Naive thymus-derived CD4-positive, alpha-beta T cell (primary cell): ENCODE results near the gene TNFRSF13B. TPM values are rescaled to one million over a fixed set of nuclear protein-coding genes. Genes with fewer than 3 reads are reported as not detected.
"Not testable (repeated sequence)": the region's sequence is repeated elsewhere in the genome, so short reads cannot be mapped to it uniquely, and the experiment has no call there.

Experiments used
- ATAC-seq: fragments of 150-1000 bp; cut with Tn5 transposase; 2 replicates; pipeline ENCODE4 v1.10.0; 2021; ENCODE audit warnings: mild to moderate bottlenecking, moderate library complexity
- CTCF ChIA-PET: fragments of 350-600 bp; sonication (Branson Sonifier 250); formaldehyde crosslinking; loops from one replicate; lab custom pipeline; 2021; ENCODE audit warnings: antibody characterized with exemption; lab: Charles Lee
- POLR2A ChIA-PET: fragments of 350-600 bp; sonication (Branson Sonifier 250); formaldehyde crosslinking; loops from one replicate; lab custom pipeline; 2021; ENCODE audit warnings: antibody characterized with exemption, inconsistent platforms; lab: Charles Lee
- DNase-seq, 9 donors: peaks; one replicate each; pipeline versions ENCODE4 v3.0.0 to v3.0.0-alpha.2; 2020 to 2022; ENCODE audit warnings: mixed read lengths in 1 of 9
- H3K27ac ChIP-seq: one replicate; pipeline ENCODE4 v1.7.0; 2013; ENCODE audit warnings: mild to moderate bottlenecking, low read depth, low read length, moderate library complexity
- H3K27me3 ChIP-seq, 2 donors: one replicate each; pipeline ENCODE4 v1.7.0; 2013; ENCODE audit warnings: low read length in 2 of 2, mild to moderate bottlenecking in 2 of 2, moderate library complexity in 2 of 2; ENCODE audit not compliant: control insufficient read depth in 2 of 2, insufficient read depth in 2 of 2
- H3K36me3 ChIP-seq, 3 experiments: 1 replicate in 2 of 3; 2 replicates in 1 of 3; pipeline ENCODE4 v1.7.0; 2013; ENCODE audit warnings: low read length in 3 of 3, mild to moderate bottlenecking in 3 of 3, moderate library complexity in 1 of 3; ENCODE audit not compliant: insufficient read depth in 3 of 3, control insufficient read depth in 2 of 3
- H3K4me1 ChIP-seq, 2 donors: one replicate each; pipeline ENCODE4 v1.7.0; 2013; ENCODE audit warnings: low read length in 2 of 2, mild to moderate bottlenecking in 2 of 2, moderate library complexity in 1 of 2; ENCODE audit not compliant: control insufficient read depth in 2 of 2, insufficient read depth in 2 of 2
- H3K4me3 ChIP-seq: 2 replicates; pipeline ENCODE4 v1.7.0; 2013; ENCODE audit warnings: mild to moderate bottlenecking, low read length
- H3K9me3 ChIP-seq, 3 experiments: 1 replicate in 2 of 3; 2 replicates in 1 of 3; pipeline ENCODE4 v1.7.0; 2013; ENCODE audit warnings: low read length in 3 of 3; ENCODE audit not compliant: control insufficient read depth in 2 of 3
- H3K27ac Mint-ChIP-seq, 9 donors: one replicate each; pipeline ENCODE4 v1.8.0; 2020 to 2022; ENCODE audit warnings: mixed read lengths in 9 of 9, mild to moderate bottlenecking in 8 of 9, moderate library complexity in 5 of 9, inconsistent platforms in 2 of 9
- H3K27me3 Mint-ChIP-seq, 5 donors: one replicate each; pipeline ENCODE4 v1.8.0; 2021 to 2022; ENCODE audit warnings: mixed read lengths in 5 of 5, mild to moderate bottlenecking in 1 of 5
- H3K36me3 Mint-ChIP-seq, 5 donors: one replicate each; pipeline ENCODE4 v1.8.0; 2020 to 2022; ENCODE audit warnings: mixed read lengths in 5 of 5, mild to moderate bottlenecking in 3 of 5, inconsistent platforms in 1 of 5
- H3K4me1 Mint-ChIP-seq, 7 donors: one replicate each; pipeline ENCODE4 v1.8.0; 2020 to 2022; ENCODE audit warnings: mixed read lengths in 7 of 7, mild to moderate bottlenecking in 3 of 7, inconsistent platforms in 1 of 7
- H3K4me3 Mint-ChIP-seq, 10 donors: one replicate each; pipeline ENCODE4 v1.8.0; 2020 to 2022; ENCODE audit warnings: mild to moderate bottlenecking in 10 of 10, mixed read lengths in 10 of 10, moderate library complexity in 6 of 10, inconsistent platforms in 2 of 10
- H3K9me3 Mint-ChIP-seq, 11 donors: one replicate each; pipeline ENCODE4 v1.8.0; 2020 to 2022; ENCODE audit warnings: mixed read lengths in 11 of 11, mild to moderate bottlenecking in 4 of 11, inconsistent platforms in 1 of 11, moderate library complexity in 1 of 11
- intact Hi-C, 2 donors: fragments of 100-400 bp; cut with micrococcal nuclease; formaldehyde crosslinking; loops; one replicate each; pipeline ENCODE4 v1.15.1; 2023
- polyA plus RNA-seq, 2 donors: library from polyadenylated mRNA; unstranded; fragments of 300-500 nt; fragmentation: Illumina TruSeq; gene quantifications; one replicate each; pipeline ENCODE4 v1.2.3, GENCODE V29; 2021
- total RNA-seq, 6 experiments: library from RNA in 5 of 6; stranded (reverse) in 5 of 6; gene quantifications; 1 replicate in 5 of 6; 2 replicates in 1 of 6; pipeline ENCODE4 v1.2.3 and lab custom pipeline; 2021 to 2026

TNFRSF13B gene
- total and polyA plus RNA-seq, 7 experiments from 2014 or later: 0.21 to 2.4 (median 1.3) TPM; not detected in 3

DNA sequence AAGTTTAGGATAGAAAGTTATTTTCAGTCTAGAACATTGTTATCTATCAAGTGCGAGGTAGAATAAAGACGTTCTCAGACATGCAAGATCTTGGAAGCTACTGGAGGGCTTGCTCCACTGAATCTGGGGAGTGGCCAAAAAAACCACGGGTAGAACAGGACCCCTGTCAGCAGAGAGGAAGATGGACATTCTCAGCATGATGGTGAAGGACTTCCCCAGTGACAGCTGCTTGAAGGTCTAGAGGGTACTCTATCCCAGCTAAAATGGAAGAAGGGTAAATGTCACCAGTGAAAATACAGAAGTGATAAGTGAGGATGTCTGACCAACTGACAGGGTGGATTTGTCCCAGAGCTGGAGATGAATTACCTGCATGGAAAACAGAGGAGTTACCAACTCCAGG, 10.1 kb downstream of the TNFRSF13B start:
- no peaks in the 10 kb centered on the region for H3K36me3 ChIP-seq
- H3K27ac Mint-ChIP-seq: no peak overlapping the region
- POLR2A ChIA-PET: no interaction called here
- H3K9me3 ChIP-seq: no peaks in the 10 kb centered on the region
- no peaks in the 10 kb centered on the region for H3K27me3 ChIP-seq
- no peaks in the 10 kb centered on the region for H3K4me1 ChIP-seq
- peaks cover 0 to 2% (median 0%) of the 10 kb centered on the region in 5 donors for H3K36me3 Mint-ChIP-seq
- H3K9me3 Mint-ChIP-seq: peaks cover 0 to 15% (median 3%) of the 10 kb centered on the region in 11 donors
- CTCF ChIA-PET: interaction anchor here (0.6 kb wide), 1 partner anchor 32 kb away, joined by 3 read pairs; no protein-coding TSS in a partner anchor
- no peak for ATAC-seq
- no peaks in the 10 kb centered on the region for H3K4me1 Mint-ChIP-seq
- peaks cover 0 to 45% (median 4%) of the 10 kb centered on the region in 5 donors for H3K27me3 Mint-ChIP-seq
- no peak overlapping the region for H3K4me3 Mint-ChIP-seq
- intact Hi-C loops: no loop called here
- H3K27ac ChIP-seq: no peak overlapping the region
- no peak for DNase-seq
- H3K4me3 ChIP-seq: no peak overlapping the region

DNA sequence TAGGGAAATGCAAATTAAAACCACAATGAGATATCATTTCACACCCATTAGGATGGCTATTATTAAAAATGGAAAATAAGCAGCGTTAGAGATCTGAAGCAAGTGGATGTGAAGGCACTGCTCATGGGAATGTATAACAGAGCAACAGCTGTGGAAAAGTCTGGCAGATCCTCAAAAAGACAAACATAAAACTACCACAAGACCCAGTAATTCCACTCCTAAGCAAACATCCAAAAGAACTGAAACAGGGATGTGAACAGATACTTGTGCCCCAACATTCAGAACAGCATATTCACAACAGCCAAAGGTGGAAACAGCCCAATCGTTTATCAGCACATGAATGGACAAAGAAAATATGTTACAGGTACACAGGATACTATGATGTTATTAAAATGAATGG, 10.9 kb downstream of the TNFRSF13B start:
- DNase-seq, ATAC-seq, H3K9me3 ChIP-seq, H3K27ac Mint-ChIP-seq, H3K27ac ChIP-seq, H3K4me1 ChIP-seq, intact Hi-C loops, POLR2A ChIA-PET, H3K4me3 ChIP-seq, CTCF ChIA-PET, H3K4me3 Mint-ChIP-seq, H3K36me3 ChIP-seq, H3K36me3 Mint-ChIP-seq, H3K27me3 ChIP-seq, H3K4me1 Mint-ChIP-seq: not testable (repeated sequence)
- Mint-ChIP-seq H3K9me3 (peaks cover 0 to 15% (median 6%) of the 10 kb centered on the region in 11 donors), H3K27me3 (peaks cover 0 to 52% (median 5%) of the 10 kb centered on the region in 5 donors)

DNA sequence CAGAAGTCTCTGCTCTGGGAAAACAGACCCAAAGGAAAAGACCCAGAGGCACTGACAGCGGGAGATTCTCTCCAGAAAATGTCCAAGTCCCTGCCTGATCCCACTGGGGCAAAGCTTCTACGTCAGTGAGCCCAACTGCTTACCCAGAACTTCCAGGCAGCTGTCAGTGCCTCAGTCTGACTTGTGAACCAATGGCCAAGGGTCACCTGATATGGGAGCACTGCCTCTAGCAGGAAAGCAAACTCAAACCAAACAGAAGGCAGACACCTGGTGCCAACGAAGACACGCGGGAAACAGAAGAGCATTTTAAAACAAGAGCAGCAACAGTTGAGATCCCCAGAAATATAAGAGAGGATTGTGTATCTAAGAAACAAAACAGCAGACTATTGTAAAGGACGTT, 16.9 kb downstream of the TNFRSF13B start:
- H3K9me3 ChIP-seq, H3K4me3 ChIP-seq, POLR2A ChIA-PET, H3K27me3 ChIP-seq, intact Hi-C loops, H3K4me1 ChIP-seq, DNase-seq, ATAC-seq, H3K27ac Mint-ChIP-seq, H3K4me3 Mint-ChIP-seq, CTCF ChIA-PET, H3K36me3 ChIP-seq, H3K4me1 Mint-ChIP-seq, H3K27ac ChIP-seq: not testable (repeated sequence)
- Mint-ChIP-seq H3K9me3 (peaks cover 3 to 17% (median 10%) of the 10 kb centered on the region in 11 donors), H3K36me3 (peaks cover 0 to 13% (median 3%) of the 10 kb centered on the region in 5 donors), H3K27me3 (peaks cover 15 to 43% (median 26%) of the 10 kb centered on the region in 5 donors)

DNA sequence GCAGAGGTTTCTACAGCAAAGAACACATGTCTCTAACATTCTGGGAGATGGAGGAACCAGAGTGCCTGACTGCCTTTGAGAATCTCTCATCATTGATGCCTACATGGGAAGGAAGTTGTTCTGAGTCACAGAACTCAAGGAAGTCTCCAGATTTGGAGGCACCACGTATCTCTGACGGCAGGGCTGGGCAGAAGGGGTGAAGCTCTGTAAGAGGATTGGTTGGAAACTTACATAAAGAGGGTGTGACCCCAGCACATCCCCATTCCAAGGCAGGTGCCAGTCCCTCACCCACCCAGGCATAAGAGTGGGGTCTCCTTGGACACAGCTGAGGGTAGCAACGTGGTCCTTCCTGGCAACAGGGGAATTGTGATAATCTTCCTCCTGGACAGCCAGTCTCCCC, 17.4 kb downstream of the TNFRSF13B start:
- POLR2A ChIA-PET: no interaction called here
- CTCF ChIA-PET: no interaction called here
- Mint-ChIP-seq H3K27me3 (peaks cover 15 to 43% (median 26%) of the 10 kb centered on the region in 5 donors), H3K4me1 (peaks cover 0 to 3% (median 0%) of the 10 kb centered on the region in 7 donors), H3K4me3 (no peak overlapping the region), H3K9me3 (peaks cover 3 to 14% (median 8%) of the 10 kb centered on the region in 11 donors), H3K36me3 (peaks cover 0 to 13% (median 3%) of the 10 kb centered on the region in 5 donors), H3K27ac (no peak overlapping the region)
- intact Hi-C loops: no loop called here
- no peaks in the 10 kb centered on the region for H3K27me3 ChIP-seq
- no peak overlapping the region for H3K4me3 ChIP-seq
- H3K9me3 ChIP-seq: no peaks in the 10 kb centered on the region
- H3K27ac ChIP-seq: no peak overlapping the region
- ATAC-seq (no peak), DNase-seq (no peak)
- no peaks in the 10 kb centered on the region for H3K4me1 ChIP-seq
- no peaks in the 10 kb centered on the region for H3K36me3 ChIP-seq

DNA sequence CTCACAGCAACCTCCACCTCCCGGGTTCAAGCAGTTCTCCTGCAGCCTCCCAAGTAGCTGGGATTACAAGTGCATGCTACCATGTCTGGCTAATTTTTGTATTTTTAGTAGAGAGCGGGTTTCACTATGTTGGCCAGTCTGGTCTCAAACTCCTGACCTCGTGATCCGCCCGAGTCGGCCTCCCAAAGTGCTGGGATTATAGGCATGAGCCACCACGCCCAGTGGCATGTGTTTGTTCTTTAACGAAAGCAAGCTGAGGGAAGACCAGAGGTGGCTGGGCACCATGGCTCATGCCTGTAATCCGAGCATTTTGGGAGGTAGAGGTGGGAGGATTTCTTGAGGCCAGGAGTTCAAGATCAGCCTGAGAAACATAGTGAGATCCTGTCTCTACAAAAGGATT, 18.1 kb downstream of the TNFRSF13B start:
- Histone ChIP-seq H3K27me3 (no peaks in the 10 kb centered on the region), H3K9me3 (peaks cover 0 to 2% (median under 1%) of the 10 kb centered on the region in 3 experiments), H3K4me3 (no peak overlapping the region), H3K36me3 (no peaks in the 10 kb centered on the region), H3K4me1 (no peaks in the 10 kb centered on the region), H3K27ac (no peak overlapping the region)
- Mint-ChIP-seq H3K27ac (no peak overlapping the region), H3K4me1 (peaks cover 0 to 3% (median 0%) of the 10 kb centered on the region in 7 donors), H3K36me3 (peaks cover 0 to 13% (median 6%) of the 10 kb centered on the region in 5 donors), H3K4me3 (no peak overlapping the region), H3K9me3 (peaks cover 5 to 21% (median 12%) of the 10 kb centered on the region in 11 donors), H3K27me3 (peaks cover 15 to 43% (median 26%) of the 10 kb centered on the region in 5 donors)
- POLR2A ChIA-PET: no interaction called here
- intact Hi-C loops: no loop called here
- ATAC-seq (no peak), DNase-seq (no peak)
- CTCF ChIA-PET: no interaction called here

DNA sequence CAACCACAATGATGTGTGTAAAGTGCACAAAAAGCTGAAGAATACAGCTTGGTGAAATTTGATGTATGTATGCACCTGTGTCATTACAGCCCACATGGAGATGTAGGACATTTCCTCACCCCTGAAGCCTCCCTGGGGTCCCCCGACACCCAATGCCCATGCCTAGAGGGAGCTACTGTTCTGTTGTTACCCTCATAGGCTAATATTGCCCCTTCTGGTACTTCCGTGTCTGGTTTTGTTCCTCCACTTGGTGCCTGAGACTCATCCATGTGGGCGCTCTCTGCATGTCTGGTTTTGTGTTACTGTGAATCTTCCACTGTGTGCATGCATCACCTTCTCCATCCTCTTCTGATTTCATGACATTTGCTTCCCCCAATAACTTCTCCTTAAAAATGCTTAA, 18.6 kb downstream of the TNFRSF13B start:
- Mint-ChIP-seq H3K9me3 (peaks cover 5 to 26% (median 14%) of the 10 kb centered on the region in 11 donors), H3K27me3 (peaks cover 15 to 43% (median 26%) of the 10 kb centered on the region in 5 donors), H3K36me3 (peaks cover 0 to 18% (median 9%) of the 10 kb centered on the region in 5 donors), H3K27ac (no peak overlapping the region), H3K4me1 (peaks cover 0 to 3% (median 0%) of the 10 kb centered on the region in 7 donors), H3K4me3 (no peak overlapping the region)
- H3K9me3 ChIP-seq: peaks cover 0 to 6% (median 5%) of the 10 kb centered on the region in 3 experiments
- no peak overlapping the region for H3K27ac ChIP-seq
- H3K4me1 ChIP-seq: no peaks in the 10 kb centered on the region
- intact Hi-C loops: no loop called here
- POLR2A ChIA-PET: interaction anchor here (0.5 kb wide), 1 partner anchor 272 kb away, joined by 3 read pairs; no protein-coding TSS in a partner anchor
- H3K4me3 ChIP-seq: no peak overlapping the region
- H3K36me3 ChIP-seq: no peaks in the 10 kb centered on the region
- DNase-seq (no peak), ATAC-seq (no peak)
- H3K27me3 ChIP-seq: no peaks in the 10 kb centered on the region
- CTCF ChIA-PET: no interaction called here

DNA sequence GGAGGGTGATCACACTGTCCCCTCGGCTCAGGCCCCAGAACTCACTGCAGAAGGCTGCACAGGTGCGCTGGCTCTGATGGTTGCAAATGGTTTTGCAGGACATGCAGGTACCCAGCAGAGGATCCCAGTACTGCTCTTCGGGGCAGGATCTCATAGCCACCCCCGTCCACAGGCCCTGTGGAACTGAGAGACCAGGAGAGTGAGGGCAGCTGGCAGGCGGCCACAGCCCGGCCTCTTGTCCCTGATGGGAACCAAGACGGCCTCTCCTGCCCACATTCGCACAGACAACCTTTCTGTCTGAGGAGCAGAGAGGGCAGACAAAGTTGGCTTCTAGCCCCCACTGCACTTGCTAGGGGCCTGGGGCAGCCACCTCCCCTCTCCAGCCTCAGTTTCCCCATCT, 19.5 kb downstream of the TNFRSF13B start:
- ChIA-PET POLR2A (no interaction called here), CTCF (no interaction called here)
- intact Hi-C loops: no loop called here
- DNase-seq (no peak), ATAC-seq (no peak)
- H3K9me3 ChIP-seq: peaks cover 0 to 7% (median 5%) of the 10 kb centered on the region in 3 experiments
- H3K27me3 ChIP-seq: no peaks in the 10 kb centered on the region
- peaks cover 15 to 43% (median 26%) of the 10 kb centered on the region in 5 donors for H3K27me3 Mint-ChIP-seq
- H3K36me3 Mint-ChIP-seq: peaks cover 0 to 19% (median 15%) of the 10 kb centered on the region in 5 donors
- H3K4me3 Mint-ChIP-seq: no peak overlapping the region
- no peaks in the 10 kb centered on the region for H3K36me3 ChIP-seq
- H3K4me1 ChIP-seq: no peaks in the 10 kb centered on the region
- no peak overlapping the region for H3K27ac ChIP-seq
- H3K4me3 ChIP-seq: no peak overlapping the region
- peaks cover 5 to 35% (median 18%) of the 10 kb centered on the region in 11 donors for H3K9me3 Mint-ChIP-seq
- H3K4me1 Mint-ChIP-seq: peaks cover 0 to 3% (median 0%) of the 10 kb centered on the region in 7 donors
- H3K27ac Mint-ChIP-seq: no peak overlapping the region
